Stimulated activated naive CD4-positive, alpha-beta T cell (primary cell): ENCODE measurements around the gene ZNF570.
A peak's percentile ranks its signal among the peaks of the same experiment; 100 is the strongest.

Source experiments
- DNase-seq, 6 experiments: peaks; one replicate each; lab custom pipeline; 2025; lab: John Stamatoyannopoulos, UW

The ZNF570 gene

DNA sequence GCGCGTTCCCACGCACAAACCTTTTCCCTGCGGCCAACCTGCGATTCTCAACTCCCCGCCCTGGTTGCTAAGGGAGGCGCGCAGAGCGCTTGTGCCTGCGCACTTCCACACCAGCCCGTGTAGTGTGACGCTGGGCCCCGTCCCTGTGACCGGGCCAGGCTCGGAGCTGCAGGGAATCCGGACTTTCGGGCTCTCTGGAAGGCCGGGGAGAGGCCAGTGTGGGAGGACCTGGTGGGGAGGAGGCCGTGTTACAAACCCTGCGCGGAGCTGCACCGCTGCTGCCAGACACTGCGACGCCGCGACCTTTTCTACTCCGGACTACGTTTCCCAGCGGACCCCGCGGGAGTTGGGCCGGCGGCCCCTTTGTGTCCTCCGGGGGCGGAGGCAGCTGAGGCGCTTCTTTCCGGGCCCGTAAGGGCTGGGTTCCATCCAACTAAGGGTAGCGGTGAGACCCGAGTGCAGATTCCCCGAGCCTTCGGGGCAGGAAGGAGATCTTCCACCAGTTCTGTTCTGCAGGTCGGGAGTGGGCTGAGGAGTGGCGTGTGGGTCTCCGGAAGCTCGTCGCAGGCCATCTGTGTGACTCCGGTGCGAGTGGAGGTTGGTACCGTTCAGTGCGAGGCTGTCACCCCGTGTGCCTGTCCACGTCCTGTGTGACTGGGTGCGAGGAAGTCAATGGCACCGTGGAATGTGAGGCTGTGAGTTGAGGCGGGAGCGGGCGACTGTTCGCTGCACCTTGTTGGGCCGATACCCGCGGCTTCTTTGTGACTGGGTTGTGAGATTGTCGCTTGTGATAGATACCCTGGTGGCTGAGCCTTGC is at the start of gene ZNF570:
Gene ZNF570 (plus strand): TSS at position 396 of the 817 bp plus-strand sequence. CDS start 999 bp downstream, outside the sequence.
- peak; percentile 75 to 92 (median 82) for DNase-seq

DNA sequence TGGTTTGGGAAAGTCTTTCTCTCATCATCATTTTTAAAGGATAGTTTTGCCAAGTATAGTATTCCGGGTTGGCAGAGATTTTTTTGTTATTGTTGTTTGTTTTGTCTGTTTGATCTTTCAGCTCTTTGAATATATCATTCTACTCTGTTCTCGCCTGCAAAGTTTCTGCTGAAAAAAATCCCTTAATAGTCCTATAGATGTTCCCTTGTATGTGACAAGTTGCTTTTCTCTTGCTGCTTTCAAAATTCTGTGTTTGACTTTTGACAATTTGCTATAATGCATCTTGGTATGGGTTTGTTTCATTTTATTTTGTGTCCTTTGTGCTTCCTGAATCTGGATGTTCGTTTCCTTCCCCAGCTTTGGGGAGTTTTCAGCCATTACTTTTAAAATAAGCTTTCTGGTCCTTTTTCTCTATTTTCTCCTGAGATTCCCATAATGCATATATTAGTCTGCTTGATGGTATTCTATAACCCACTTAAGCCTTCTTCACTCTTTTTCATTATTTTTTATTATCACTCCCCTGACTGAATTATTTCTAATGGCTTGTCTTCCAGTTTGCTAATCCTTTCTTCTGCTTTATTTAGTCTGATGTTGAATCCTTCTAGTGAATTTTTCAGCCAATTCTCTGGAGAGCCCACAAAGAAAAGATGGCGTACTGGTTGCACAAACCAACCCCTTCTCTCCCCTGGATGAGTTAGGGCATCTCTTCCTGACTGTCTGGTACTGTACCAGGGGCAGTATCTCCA is 16.5 kb upstream of the ZNF570 start:
- DNase-seq, result no peak

DNA sequence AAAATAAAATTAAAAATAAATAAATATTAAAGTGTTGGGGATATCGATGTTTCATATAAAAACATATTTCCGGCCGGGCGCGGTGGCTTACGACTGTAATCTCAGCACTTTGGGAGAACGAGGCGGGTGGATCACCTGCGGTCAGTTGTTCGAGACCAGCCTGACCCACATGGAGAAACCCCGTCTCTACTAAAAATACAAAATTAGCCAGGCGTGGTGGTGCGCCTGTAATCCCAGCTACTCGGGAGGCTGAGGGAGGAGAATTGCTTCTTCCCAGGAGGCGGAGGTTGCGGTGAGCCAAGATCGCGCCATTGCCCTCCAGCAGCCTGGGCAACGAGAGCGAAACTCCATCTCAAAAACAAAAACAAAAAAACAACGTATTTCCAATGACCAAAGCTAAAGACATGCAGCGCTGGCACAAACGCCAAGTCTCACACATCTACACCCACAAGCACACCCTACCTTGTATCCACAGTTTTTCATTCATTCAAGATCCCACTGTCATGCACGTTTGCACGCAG is 2.8 kb upstream of the ZNF570 start:
- peak in 1 of 6 experiments; percentile 2 for DNase-seq

DNA sequence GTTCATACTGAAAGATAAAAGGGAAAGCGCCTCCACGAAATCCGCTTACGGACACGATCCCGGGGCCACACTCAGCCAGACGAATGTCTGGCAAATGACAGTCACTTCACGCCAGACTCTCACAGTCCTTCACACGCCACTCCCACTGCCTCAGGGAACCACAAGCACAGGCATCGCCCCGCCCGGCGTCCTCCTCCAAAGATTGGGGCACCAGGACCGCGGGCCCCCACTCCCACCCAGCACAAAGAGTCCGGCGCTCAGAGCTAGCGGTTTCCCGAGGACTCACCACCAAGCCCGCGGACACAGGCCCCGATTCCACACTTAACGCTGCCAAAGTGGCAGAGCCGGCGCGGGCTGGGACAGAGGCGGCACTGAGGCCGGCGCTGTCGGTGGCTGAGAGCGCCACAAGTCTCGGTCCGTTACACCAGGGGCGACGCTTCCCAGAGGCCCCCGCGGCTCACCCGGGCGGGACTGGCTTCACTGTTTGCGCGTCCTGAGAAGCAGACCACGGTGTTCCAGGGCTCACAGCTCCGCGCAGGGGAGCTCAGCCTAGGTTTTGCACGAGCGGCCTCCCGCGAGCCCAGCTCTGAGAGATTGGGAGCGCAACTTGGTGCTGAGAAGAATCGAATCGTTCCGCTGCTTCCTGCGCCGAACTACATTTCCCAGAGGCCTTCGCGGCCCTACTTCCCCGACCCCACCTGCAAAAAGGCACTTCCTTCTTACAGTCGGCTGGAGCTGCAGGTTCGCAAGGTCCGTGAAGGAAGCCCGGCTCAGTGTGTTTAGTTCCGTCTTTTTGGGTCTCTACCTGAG is 2.2 kb upstream of the ZNF570 start, which contains the start of gene ZNF569:
Gene ZNF569 (minus strand): TSS at position 647 of the 810 bp plus-strand sequence. CDS start 22,523 bp downstream, outside the sequence.
- peak; percentile 79 to 93 (median 88) for DNase-seq

DNA sequence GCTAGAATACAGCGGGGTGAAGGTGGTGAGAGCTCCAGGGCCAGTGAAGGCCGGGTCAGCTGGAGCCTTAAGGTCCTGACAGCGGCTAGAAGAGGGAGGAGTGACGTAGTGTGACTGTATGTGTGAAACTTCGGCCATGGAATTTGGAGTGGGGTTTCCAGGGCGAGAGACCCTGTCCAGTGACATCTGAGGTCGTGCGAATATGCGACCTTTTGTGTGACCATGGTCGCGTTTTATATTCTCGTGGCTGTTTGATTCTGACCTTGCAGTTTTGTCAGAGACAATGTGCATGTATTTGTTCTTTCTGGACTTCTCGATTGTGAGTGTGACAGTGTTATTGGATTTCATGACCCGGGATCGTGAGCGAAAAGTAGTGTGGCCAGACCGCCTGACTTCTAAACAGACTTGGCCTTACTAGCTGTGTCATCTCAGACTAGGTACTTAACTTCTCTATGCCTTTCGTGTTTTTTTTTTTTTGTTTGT is 1.5 kb upstream of the ZNF570 start:
- DNase-seq, result no peak

DNA sequence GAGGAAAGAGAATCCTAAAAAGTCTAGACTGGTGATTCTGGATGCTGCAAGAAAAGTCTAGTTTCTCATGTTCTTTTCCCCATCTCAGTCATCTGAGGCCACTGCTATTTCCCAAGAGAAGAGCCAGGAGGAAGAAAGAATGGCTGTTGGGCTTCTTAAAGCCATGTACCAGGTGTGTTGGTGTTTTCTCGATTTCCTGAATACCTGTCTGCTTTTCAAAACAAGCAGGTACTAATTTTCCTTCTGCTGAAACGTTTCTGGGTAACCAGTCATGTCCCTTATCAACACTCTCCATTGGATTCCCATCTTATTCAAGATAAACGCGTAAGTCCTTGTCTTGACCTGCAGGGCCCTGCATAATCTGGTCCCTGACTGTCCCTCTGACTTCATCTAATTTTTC is 1.1 kb downstream of the ZNF570 start:
- no peak for DNase-seq

DNA sequence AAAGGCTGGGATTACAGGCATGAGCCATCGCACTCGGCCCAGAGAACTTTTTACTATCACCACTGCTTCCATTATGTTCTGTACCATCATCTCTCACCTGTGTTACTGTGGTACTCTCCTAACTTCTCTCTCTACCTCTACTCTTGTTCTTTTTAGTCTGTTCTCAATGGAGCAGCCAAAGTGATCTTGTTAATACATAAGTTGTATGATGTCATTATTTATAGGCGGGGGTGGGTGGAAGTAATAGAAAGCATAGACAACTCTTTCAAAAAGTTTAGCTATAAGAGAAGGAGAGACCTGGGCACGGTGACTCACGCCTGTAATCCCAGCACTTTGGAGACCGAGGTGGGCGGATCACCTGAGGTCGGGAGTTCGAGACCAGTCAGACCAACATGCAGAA is 3.0 kb downstream of the ZNF570 start:
- no peak for DNase-seq

DNA sequence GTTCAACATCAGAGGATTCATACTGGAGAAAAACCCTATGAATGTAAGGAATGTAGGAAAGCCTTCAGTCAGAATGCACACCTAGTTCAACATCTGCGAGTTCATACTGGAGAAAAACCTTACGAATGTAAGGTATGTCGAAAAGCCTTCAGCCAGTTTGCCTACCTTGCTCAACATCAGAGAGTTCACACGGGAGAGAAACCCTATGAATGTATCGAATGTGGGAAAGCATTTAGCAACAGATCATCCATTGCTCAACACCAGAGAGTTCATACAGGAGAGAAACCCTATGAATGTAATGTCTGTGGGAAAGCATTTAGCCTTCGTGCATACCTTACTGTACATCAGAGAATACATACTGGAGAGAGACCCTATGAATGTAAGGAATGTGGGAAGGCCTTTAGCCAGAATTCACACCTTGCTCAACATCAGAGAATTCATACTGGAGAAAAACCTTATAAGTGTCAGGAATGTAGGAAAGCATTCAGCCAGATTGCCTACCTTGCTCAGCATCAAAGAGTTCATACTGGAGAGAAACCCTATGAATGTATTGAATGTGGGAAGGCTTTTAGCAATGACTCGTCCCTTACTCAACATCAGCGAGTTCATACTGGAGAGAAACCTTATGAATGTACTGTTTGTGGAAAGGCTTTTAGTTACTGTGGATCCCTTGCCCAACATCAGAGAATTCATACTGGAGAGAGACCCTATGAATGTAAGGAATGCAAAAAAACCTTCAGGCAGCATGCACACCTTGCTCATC is 15.4 kb downstream of the ZNF570 start:
- no peak for DNase-seq

DNA sequence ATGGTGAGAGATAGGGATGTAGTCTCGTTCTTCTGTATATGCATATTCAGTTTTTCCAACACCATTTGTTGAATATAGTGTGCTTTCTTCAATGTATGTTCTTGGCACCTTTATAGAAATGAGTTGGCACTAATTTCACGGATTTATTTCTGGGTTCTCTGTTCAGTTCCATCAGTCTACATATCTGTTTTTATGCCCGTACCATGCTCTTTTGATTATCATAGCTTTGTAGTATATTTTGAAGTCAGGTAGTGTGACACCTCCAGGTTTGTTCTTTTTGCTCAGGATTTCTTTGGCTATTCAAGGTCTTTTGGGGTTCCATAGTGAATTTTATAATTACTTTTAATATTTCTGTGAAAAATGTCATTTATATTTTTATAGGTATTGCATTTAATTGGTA is 23.1 kb downstream of the ZNF570 start:
- DNase-seq, result no peak

DNA sequence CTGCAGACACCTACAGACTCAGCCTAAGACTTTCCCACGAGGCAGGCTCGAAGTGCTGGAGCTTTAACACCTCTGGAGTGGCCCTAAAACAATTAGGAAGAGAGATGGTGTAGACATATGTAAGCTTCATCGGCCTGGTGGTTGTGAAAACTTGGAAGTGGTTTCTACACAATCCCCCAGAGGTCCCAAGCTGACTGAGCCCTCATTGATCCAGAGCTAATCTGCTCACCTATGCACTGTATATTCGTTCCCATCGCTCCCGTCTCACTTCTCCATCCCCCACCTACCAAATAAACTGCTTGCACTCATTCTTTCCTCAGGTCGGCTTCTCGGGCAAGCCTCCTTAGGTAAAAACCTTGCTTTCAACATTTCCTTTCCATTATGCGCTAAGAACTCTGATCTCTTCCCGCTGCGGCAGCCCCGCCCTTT is 36.8 kb downstream of the ZNF570 start:
- no peak for DNase-seq

DNA sequence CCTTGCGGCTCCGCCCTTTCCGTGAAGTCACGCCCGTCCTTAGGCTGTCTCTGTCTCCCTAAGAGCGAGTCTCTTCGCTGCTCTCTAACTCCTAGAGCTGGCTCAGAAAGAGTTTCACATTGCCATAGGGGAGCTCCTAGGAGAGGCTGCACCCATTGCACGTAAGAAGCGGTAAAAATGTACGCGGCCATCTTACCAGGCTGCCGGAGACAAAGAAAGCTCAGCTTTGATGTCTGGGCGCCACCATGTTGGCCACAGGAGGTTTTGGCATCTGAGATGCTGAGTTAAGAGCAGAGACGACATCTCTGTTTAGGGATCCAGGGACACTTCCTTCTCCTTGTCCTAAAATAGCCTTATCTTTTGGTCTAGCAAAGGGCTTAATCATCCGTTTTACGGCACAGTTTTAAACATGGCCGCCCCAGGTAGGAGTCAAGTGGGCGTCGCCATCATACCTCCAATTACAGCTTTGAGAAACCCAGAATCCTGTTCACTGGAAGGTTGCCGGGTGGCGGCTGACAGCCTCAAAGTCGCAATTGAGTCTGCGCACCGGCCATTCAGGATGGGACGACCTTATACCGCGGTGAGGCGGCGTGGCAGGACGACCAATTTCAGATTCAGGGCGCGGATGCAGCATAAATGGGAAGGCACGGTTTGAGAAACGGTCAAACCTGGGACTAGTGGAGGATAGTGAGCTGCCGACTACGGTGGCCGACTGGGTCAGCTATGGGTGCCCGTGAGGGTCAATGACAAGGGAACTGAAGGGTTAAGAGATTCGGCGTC is 37.4 kb downstream of the ZNF570 start, which contains the start of gene ZNF793:
Gene ZNF793 (plus strand): TSS at position 553 of the 780 bp plus-strand sequence. CDS start 16,501 bp downstream, outside the sequence.
- peak; percentile 55 to 95 (median 80) for DNase-seq

DNA sequence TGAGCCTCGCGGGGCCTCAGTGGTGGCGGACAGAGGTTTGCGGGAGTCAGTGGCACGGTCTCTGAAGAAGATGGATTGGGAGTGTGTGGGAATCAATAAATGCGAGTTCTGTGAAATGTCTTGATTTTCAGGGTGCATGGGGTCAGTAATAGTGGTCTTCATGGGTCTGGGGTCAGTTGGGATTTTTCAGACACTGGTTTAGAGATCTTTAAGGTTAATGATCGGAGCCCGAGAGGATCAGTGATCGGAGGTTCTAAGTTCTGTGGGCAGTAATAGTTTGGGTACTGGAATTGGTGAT is 38.0 kb downstream of the ZNF570 start:
- DNase-seq, result no peak

DNA sequence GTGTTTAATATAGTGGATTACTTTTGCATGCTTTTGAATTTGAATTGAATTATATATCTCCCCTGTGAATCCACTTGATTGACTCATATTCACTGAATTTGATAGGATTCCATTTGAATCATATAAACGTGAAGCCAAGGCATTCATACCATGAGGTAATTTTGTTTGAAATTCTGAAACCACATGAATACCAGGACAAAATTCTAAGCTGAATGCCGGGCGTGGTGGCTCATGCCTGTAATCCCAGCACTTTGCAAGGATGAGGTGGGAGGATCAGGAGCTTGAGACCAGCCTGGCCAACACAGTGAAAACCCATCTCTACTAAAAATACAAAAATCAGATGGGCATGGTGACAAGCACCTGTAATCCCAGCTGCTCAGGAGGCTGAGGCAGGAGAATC is 42.0 kb downstream of the ZNF570 start:
- no peak for DNase-seq

DNA sequence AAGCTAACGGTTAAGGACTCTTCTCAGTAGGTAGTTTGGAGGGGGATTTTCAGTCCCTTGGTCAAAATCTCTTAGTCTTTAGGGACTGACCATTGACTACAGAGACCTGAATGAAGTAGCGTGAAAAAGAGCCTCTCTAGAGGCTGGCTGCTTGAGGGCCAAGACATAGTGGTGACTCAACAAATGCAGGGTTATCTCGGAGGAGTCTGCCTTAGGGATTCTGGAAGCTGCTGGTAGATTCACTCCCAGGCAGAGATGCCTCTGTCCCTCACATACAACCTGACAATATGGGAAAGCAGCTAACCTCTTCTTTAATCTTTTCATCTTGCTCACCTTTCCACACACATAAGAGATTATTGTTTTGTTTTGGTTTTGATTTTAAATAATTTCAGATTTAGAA is 42.7 kb downstream of the ZNF570 start:
- DNase-seq, result no peak

DNA sequence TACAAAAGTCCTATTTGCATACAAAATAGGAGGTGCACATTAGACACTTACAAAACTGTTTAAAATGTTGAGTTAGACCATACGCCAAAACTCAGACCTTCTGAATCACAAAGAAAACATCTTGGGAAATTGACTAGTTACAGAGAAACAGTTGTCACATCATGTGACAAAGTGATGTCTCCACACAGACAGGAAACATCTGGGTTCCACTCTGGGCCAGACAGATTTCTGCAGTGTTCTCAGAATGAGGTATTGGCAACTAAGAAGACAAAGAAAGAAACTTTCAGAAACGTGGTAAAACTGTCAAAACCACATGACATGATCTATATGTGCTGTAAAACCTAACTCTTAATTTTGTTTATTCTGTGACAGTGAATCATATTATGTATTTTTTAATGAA is 44.2 kb downstream of the ZNF570 start:
- no peak for DNase-seq

DNA sequence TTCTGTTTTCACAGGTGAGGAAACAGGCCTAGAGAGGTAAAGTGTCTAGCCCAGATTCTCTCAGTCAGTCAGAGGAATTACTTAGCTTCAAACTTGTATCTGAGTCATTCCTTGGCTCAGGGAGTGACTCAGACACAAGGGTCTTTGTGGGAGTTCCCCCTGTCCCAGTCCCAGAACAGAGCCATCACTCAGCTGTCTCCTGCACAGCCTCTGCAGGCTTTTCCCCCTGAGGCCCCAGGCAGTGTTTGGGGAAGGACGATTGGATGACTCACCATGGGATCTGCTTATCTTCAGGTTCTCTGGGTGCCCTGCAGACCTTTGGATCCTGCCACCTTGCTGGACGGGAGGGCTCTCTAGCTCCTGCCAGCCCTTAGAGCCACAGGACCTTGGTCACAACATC is 50.7 kb downstream of the ZNF570 start:
- DNase-seq, result no peak

DNA sequence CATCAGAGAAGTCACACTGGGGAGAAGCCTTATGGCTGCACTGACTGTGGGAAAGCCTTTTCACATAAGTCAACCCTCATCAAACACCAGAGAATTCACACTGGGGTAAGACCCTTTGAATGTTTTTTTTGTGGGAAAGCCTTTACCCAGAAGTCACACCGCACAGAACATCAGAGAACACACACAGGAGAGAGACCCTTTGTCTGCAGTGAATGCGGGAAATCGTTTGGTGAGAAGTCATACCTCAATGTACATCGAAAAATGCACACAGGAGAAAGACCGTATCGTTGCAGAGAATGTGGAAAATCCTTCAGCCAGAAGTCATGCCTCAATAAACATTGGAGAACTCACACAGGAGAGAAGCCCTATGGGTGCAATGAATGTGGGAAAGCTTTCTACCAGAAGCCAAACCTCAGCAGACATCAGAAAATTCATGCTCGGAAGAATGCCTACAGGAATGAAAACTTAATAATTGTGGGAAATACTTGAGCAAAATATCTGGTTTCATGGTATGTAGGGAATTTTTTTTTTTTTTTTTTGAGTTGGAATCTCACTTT is 68.3 kb downstream of the ZNF570 start:
- DNase-seq, result no peak
